K562 (cell line): Measurements from ENCODE around the gene ACOT7. TPM values are rescaled to one million over a fixed set of nuclear protein-coding genes. Genes with fewer than 3 reads are reported as not detected.

ENCODE experiments used
- ATAC-seq: fragments of 200-7000 bp; cut with Tn5 transposase; 3 replicates; pipeline ENCODE4 v1.9.1; 2020; ENCODE audit warnings: moderate library complexity
- BruUV-seq: library from RNA; stranded (reverse); fragments of 400-500 nt; replicated peaks from 2 replicates; lab custom pipeline; 2021; lab: Mats Ljungman, UMichigan
- CTCF ChIA-PET: fragments of 300-600 bp; formaldehyde crosslinking; extraction: SDS; loops from one replicate; lab custom pipeline; 2021; ENCODE audit warnings: low intra/inter-chr PET ratio; lab: Yijun Ruan, JAX
- POLR2A ChIA-PET: fragments of 300-600, 350-650 bp; sonication (Branson Sonifier 250); formaldehyde crosslinking; extraction: SDS; loops from one replicate; lab custom pipeline; 2021; ENCODE audit warnings: antibody characterized with exemption, inconsistent platforms; lab: Yijun Ruan, JAX
- DNase-seq, 4 experiments: peaks; one replicate each; pipeline versions ENCODE4 v3.0.0 to v3.0.0-alpha.2; 2011 to 2018; ENCODE audit warnings: low spot score in 3 of 4, mixed read lengths in 3 of 4; ENCODE audit errors: extremely low read depth in 1 of 4
- FAIRE-seq: peaks from 2 replicates; lab custom pipeline; 2011; peaks lifted over from hg19 to GRCh38; lab: Jason Lieb, UNC
- H2AFZ ChIP-seq: 2 replicates; pipeline ENCODE4 v1.6.0; 2011; ENCODE audit warnings: low read depth, low read length, control low read depth, inconsistent platforms
- H3K27ac ChIP-seq: fragments of 200-600 bp; 3 replicates; pipeline ENCODE4 v1.8.0; 2011; ENCODE audit warnings: low read depth, mild to moderate bottlenecking, control low read depth, inconsistent platforms, low read length, moderate library complexity, mixed read lengths; ENCODE audit errors: extremely low read depth
- H3K27me3 ChIP-seq, 2 experiments: fragments of 300-600 bp in 1 of 2; 2 replicates in 1 of 2; 3 replicates in 1 of 2; pipeline versions ENCODE4 v1.6.0 to v1.8.0; 2011; ENCODE audit warnings: inconsistent platforms in 2 of 2, low read length in 2 of 2, mild to moderate bottlenecking in 1 of 2, mixed read lengths in 1 of 2, moderate library complexity in 1 of 2; ENCODE audit not compliant: control insufficient read depth in 2 of 2, insufficient read depth in 2 of 2
- H3K36me3 ChIP-seq: fragments of 300-600 bp; 3 replicates; pipeline ENCODE4 v1.8.0; 2011; ENCODE audit warnings: mild to moderate bottlenecking, low read length, inconsistent platforms; ENCODE audit not compliant: control insufficient read depth, insufficient read depth
- H3K4me1 ChIP-seq, 2 experiments: fragments of 200-600 bp in 1 of 2; replicated peaks in 1 of 2; 2 replicates in 1 of 2; 3 replicates in 1 of 2; pipeline versions ENCODE4 v1.5.1 to v1.8.0; 2011; ENCODE audit warnings: inconsistent platforms in 2 of 2, low read length in 2 of 2, mild to moderate bottlenecking in 1 of 2, mixed read lengths in 1 of 2, moderate library complexity in 1 of 2; ENCODE audit not compliant: control insufficient read depth in 2 of 2, insufficient read depth in 2 of 2
- H3K4me2 ChIP-seq: 2 replicates; pipeline ENCODE4 v1.6.1; 2011; ENCODE audit warnings: low read length, control low read depth, inconsistent platforms, mixed read lengths; ENCODE audit not compliant: insufficient read depth
- H3K4me3 ChIP-seq: fragments of 200-600 bp; sonication (generic), shearing (Covaris generic); 2 replicates; pipeline ENCODE4 v1.5.1; 2016; ENCODE audit warnings: control low read depth, inconsistent platforms
- H3K79me2 ChIP-seq: fragments of 200-600 bp; 3 replicates; pipeline ENCODE4 v1.8.0; 2011; ENCODE audit warnings: low read length, inconsistent platforms; ENCODE audit not compliant: control insufficient read depth, insufficient read depth
- H3K9ac ChIP-seq, 2 experiments: 2 replicates each; pipeline versions ENCODE4 v1.6.0 to v1.6.1; 2011; ENCODE audit warnings: low read depth in 2 of 2, low read length in 2 of 2, control low read depth in 1 of 2, inconsistent platforms in 1 of 2, mild to moderate bottlenecking in 1 of 2, mixed read lengths in 1 of 2; ENCODE audit not compliant: insufficient read depth in 1 of 2
- H3K9me1 ChIP-seq: one replicate; pipeline ENCODE4 v1.6.0; 2011; ENCODE audit warnings: inconsistent platforms, mild to moderate bottlenecking, low read length, moderate library complexity; ENCODE audit not compliant: control insufficient read depth, insufficient read depth
- H3K9me3 ChIP-seq: replicated peaks from 2 replicates; pipeline ENCODE4 v1.5.1; 2011; ENCODE audit warnings: low read depth, low read length, inconsistent platforms; ENCODE audit not compliant: control insufficient read depth, insufficient read depth
- H4K20me1 ChIP-seq: replicated peaks from 2 replicates; pipeline ENCODE4 v1.6.1; 2011; ENCODE audit warnings: low read length, inconsistent platforms, mixed read lengths; ENCODE audit not compliant: control insufficient read depth, insufficient read depth
- BCOR ChIP-seq: fragments of 450-650 bp; IDR thresholded peaks from 2 replicates; pipeline ENCODE4 v1.6.1; 2016
- CXXC5 ChIP-seq: fragments of 250-450 bp; sonication (Bioruptor Pico); IDR thresholded peaks from 2 replicates; pipeline ENCODE4 v1.8.0; 2022; ENCODE audit warnings: inconsistent platforms, mild to moderate bottlenecking, moderate library complexity
- DMBX1 ChIP-seq: fragments of 250-450 bp; sonication (Bioruptor Pico); IDR thresholded peaks from 2 replicates; pipeline ENCODE4 v1.8.0; 2022; ENCODE audit warnings: inconsistent platforms, mild to moderate bottlenecking, moderate library complexity, borderline replicate concordance
- GABPB1 ChIP-seq: sonication (generic); formaldehyde crosslinking; IDR thresholded peaks from 2 replicates; pipeline ENCODE4 v1.8.0; 2022; ENCODE audit warnings: mild to moderate bottlenecking, missing genetic modification reagents
- HDAC6 ChIP-seq: IDR thresholded peaks from 2 replicates; pipeline ENCODE4 v1.6.1; 2012; ENCODE audit warnings: low read depth, mild to moderate bottlenecking, control low read depth, inconsistent platforms, low read length, moderate library complexity
- TBP ChIP-seq: optimal IDR thresholded peaks from 2 replicates; pipeline ENCODE3; 2011; ENCODE audit warnings: low read depth, low read length, improper control_type of control experiment
- ZFP91 ChIP-seq: sonication (generic); formaldehyde crosslinking; IDR thresholded peaks from 2 replicates; pipeline ENCODE4 v1.8.0; 2022; ENCODE audit warnings: mild to moderate bottlenecking, missing genetic modification reagents
- ZNF324 ChIP-seq: fragments of 250-450 bp; sonication (Bioruptor Pico); IDR thresholded peaks from 2 replicates; pipeline ENCODE4 v1.4.0; 2020; ENCODE audit warnings: mild to moderate bottlenecking
- ZNF764 ChIP-seq: fragments of 250-450 bp; sonication (Bioruptor Pico); IDR thresholded peaks from 2 replicates; pipeline ENCODE4 v1.4.0; 2020; ENCODE audit warnings: low read depth, mild to moderate bottlenecking, moderate library complexity
- WGBS: fragments of 100-300 bp; shearing (Covaris generic); methylation state at CpG from one replicate; pipeline ENCODE4 v1.1.6; 2016; ENCODE audit warnings: low coverage, mixed read lengths; ENCODE audit not compliant: insufficient coverage; ENCODE audit errors: missing lambda C conversion rate; 5-methylcytosine and 5-hydroxymethylcytosine counted together
- in situ Hi-C: fragments of 300-500 bp; cut with MboI; formaldehyde crosslinking; loops from 4 replicates; pipeline ENCODE4 v1.15.0; 2018; ENCODE audit warnings: inconsistent platforms, mixed read lengths
- intact Hi-C: fragments of 100-400 bp; cut with micrococcal nuclease; formaldehyde crosslinking; loops from 2 replicates; pipeline ENCODE4 v1.14.2; 2022
- polyA plus RNA-seq, 8 experiments: library from polyadenylated mRNA; depleted of rRNA in 4 of 8; stranded (reverse) in 5 of 8; unstranded in 3 of 8; fragments of >200 nt; fragmentation: Nextera tagmentation in 2 of 8; fragmentation: Illumina TruSeq in 1 of 8; extraction: Ambion mirVana in 2 of 8; extraction: Trizol in 1 of 8; gene quantifications; 2 replicates each; pipeline versions ENCODE4 v1.2.1 to v1.2.3, GENCODE V29; 2011 to 2014; ENCODE audit warnings: inconsistent platforms in 1 of 8, missing spikeins in 1 of 8
- total RNA-seq, 7 experiments: library from RNA; depleted of rRNA in 6 of 7; stranded (reverse); fragments of >200 nt in 6 of 7; fragmentation: Illumina TruSeq in 2 of 7; extraction: Trizol in 2 of 7; gene quantifications; 2 replicates each; pipeline versions ENCODE4 v1.2.1 to v1.2.3, GENCODE V29; 2011 to 2021; ENCODE audit warnings: low replicate concordance in 1 of 7

The ACOT7 gene
- total and polyA plus RNA-seq, 9 of the 15 experiments (the other 6 are each of a cell fraction or from before 2014, with no cell fraction given), result 7.0 to 92.6 (median 37.2) TPM

- BruUV-seq, result no TSS peak
- Histone ChIP-seq H3K36me3 (no peaks in the 10 kb centered on the region), H2AFZ (no peak overlapping the region), H3K79me2 (peaks cover 4% of the 10 kb centered on the region; the same call in 1 of the 3 replicates), H3K27me3 (no peaks in the 10 kb centered on the region), H4K20me1 (peaks cover 14% of the 10 kb centered on the region; the same call in 1 of the 2 replicates), H3K4me1 (peaks cover 24 to 73% of the 10 kb centered on the region in 2 experiments), H3K9me1 (no peaks in the 10 kb centered on the region), H3K4me2 (no peak overlapping the region), H3K4me3 (no peak overlapping the region), H3K27ac (no peak overlapping the region), H3K9ac (no peak overlapping the region), H3K9me3 (no peaks in the 10 kb centered on the region)
- FAIRE-seq, result no peak
- ChIA-PET POLR2A (interaction anchor here (0.9 kb wide), 1 partner anchor 94 kb away, joined by 3 read pairs; no protein-coding TSS in a partner anchor), CTCF (no interaction called here)
- no peak for ATAC-seq
- 78% methylated on average over 11 of the region's 11 CpGs for WGBS
- in situ Hi-C loops (no loop called here), intact Hi-C loops (no loop called here)
- TF ChIP-seq ZFP91, result no peak
- TF ChIP-seq HDAC6, result no peak
- no peak for TF ChIP-seq GABPB1
- TF ChIP-seq CXXC5 (CRISPR knock-in tag), result no peak
- TF ChIP-seq BCOR, result no peak
- no peak for TF ChIP-seq DMBX1 (CRISPR knock-in tag)
- no peak for TF ChIP-seq ZNF324 (CRISPR knock-in tag)
- no peak for TF ChIP-seq TBP
- TF ChIP-seq ZNF764 (CRISPR knock-in tag), result no peak
- no peak for DNase-seq
Measured at GRCh38 chr1:6355621-6356020, 37.9 kb downstream of the ACOT7 start.
